SK-N-SH (cell line): Measurements from ENCODE around the gene HSDL1.

Source experiments
- GABPA ChIP-seq: IDR thresholded peaks from 2 replicates; pipeline ENCODE4 v1.4.0; 2012; ENCODE audit warnings: low read depth, mild to moderate bottlenecking
- TF ChIP-seq, protein P1 (sequence below): fragments of 150-350 bp; IDR thresholded peaks from 2 replicates; pipeline ENCODE4 v1.6.1; 2017; ENCODE audit warnings: antibody characterized with exemption, low read length, low read depth, borderline replicate concordance

DNA sequence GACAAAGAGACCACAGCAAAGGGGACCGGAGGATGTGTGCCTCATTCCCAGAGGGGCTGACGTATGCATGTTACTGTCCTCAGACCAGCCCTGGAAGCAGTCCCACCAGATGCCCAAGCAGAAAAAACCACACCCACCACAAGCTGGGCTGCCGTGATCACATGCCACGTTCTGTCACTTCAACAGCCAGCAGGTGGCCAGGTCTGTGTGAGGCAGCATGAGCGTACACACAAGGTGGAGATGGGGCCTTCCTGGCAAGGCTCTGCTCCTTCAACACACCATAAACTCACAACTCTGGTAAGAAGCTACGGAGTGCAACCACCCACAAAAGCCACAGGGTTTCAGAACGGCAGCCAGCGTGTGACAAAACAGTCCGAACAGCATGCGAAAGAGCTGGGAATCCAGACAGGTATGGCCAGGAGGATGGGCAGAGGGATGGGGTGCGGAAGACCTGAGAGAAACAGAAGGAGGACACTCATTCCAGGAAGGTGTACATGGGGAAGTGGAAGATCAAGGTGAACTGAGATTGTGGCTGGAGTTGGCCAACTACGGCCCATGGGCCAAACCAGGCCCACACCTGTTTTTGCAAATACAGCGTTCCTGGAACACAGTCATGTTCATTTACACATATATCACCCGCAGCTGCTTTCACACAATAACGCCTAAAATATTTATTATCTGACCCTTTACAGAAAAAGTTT lies 56.1 kb downstream of the HSDL1 start:
- TF ChIP-seq, protein P1, sequence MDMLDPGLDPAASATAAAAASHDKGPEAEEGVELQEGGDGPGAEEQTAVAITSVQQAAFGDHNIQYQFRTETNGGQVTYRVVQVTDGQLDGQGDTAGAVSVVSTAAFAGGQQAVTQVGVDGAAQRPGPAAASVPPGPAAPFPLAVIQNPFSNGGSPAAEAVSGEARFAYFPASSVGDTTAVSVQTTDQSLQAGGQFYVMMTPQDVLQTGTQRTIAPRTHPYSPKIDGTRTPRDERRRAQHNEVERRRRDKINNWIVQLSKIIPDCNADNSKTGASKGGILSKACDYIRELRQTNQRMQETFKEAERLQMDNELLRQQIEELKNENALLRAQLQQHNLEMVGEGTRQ = no peak
- TF ChIP-seq GABPA = no peak
